Measurements from ENCODE around the gene FBP1. TPM values are rescaled to one million over a fixed set of nuclear protein-coding genes. Genes with fewer than 3 reads are reported as not detected.

FBP1 gene
- total RNA-seq, 1 experiment from 2014 or later = 1.9 TPM

GRCh38 chr9:94612071-94612470 is 27.2 kb downstream of the FBP1 start:
- Histone ChIP-seq H3K4ac (ENCODE audit: low read depth, low read length) (no peak overlapping the region), H4K5ac (ENCODE audit: insufficient read length, low read depth, low read length) (no peak overlapping the region), H3K79me2 (ENCODE audit: insufficient read depth, low read length) (no peaks in the 10 kb centered on the region; the same call in 1 of the 2 replicates), H3K27ac (ENCODE audit: insufficient read length, low read depth, low read length) (no peak overlapping the region), H4K8ac (replicated peaks; ENCODE audit: insufficient read length, low read depth, low read length) (no peak overlapping the region), H2BK120ac (ENCODE audit: low read depth, low read length, poor library complexity, severe bottlenecking) (no peak overlapping the region), H3K18ac (ENCODE audit: insufficient read length, low read depth, low read length) (no peak overlapping the region), H3K23ac (ENCODE audit: insufficient read length, low read depth, low read length) (no peak overlapping the region), H3K4me1 (ENCODE audit: insufficient read depth, low read length) (peaks cover 2% of the 10 kb centered on the region; the same call in 1 of the 2 replicates), H3K56ac (ENCODE audit: insufficient read length, low read depth, low read length) (no peak overlapping the region), H2AK5ac (ENCODE audit: insufficient read length, low read length) (no peak overlapping the region), H2AFZ (ENCODE audit: low read length) (no peak overlapping the region), H4K91ac (ENCODE audit: insufficient read length, low read depth, low read length) (no peak overlapping the region), H3K79me1 (ENCODE audit: insufficient read depth, low read depth, low read length, poor library complexity, severe bottlenecking) (no peaks in the 10 kb centered on the region), H2BK20ac (ENCODE audit: low read depth, low read length, poor library complexity, severe bottlenecking) (no peak overlapping the region), H3K9ac (ENCODE audit: extremely low read depth, insufficient read length, low read length) (no peak overlapping the region), H2BK5ac (ENCODE audit: insufficient read length, low read length) (no peak overlapping the region), H2BK12ac (ENCODE audit: insufficient read length, low read depth, low read length) (no peak overlapping the region), H3K14ac (ENCODE audit: insufficient read depth, low read length) (no peak overlapping the region), H4K20me1 (ENCODE audit: control insufficient read depth, insufficient read depth, insufficient read length) (no peaks in the 10 kb centered on the region), H3K27me3 (ENCODE audit: insufficient read depth, low read length) (no peaks in the 10 kb centered on the region), H3K23me2 (ENCODE audit: insufficient read length, low read depth, low read length, poor library complexity, severe bottlenecking) (no peaks in the 10 kb centered on the region), H3K9me3 (ENCODE audit: control insufficient read depth, low read depth, low read length) (no peaks in the 10 kb centered on the region), H3K4me2 (ENCODE audit: insufficient read depth, insufficient read length, low read length) (no peak overlapping the region), H3T11ph (ENCODE audit: low read length) (no peak overlapping the region), H2BK15ac (ENCODE audit: low read depth, low read length) (no peak overlapping the region)
- Mint-ChIP-seq H3K27ac (no peak overlapping the region; a peak in 1 of 7 replicates), H3K4me1 (peaks cover 17 to 26% of the 10 kb centered on the region in 2 experiments), H3K4me3 (no peak overlapping the region), H3K9me3 (no peaks in the 10 kb centered on the region), H3K27me3 (ENCODE audit: low read depth) (peaks cover 4% of the 10 kb centered on the region), H3K36me3 (ENCODE audit: insufficient read depth in 1 of 3, low read depth in 3 of 3) (no peaks in the 10 kb centered on the region)
- no peak for DNase-seq
- no peak for TF ChIP-seq CTCF (conservative IDR thresholded peaks at IDR 0.05)
- WGBS (ENCODE audit: extremely low coverage, insufficient read length, low lambda C conversion rate) = no CpG with 5 or more reads among the region's 7 CpGs

Measured in H9 (cell line).